ENCODE data around the gene LGALSL. TPM values are rescaled to one million over a fixed set of nuclear protein-coding genes. Genes with fewer than 3 reads are reported as not detected.

LGALSL gene
- total RNA-seq, 1 experiment from 2014 or later: 14.2 TPM

DNA sequence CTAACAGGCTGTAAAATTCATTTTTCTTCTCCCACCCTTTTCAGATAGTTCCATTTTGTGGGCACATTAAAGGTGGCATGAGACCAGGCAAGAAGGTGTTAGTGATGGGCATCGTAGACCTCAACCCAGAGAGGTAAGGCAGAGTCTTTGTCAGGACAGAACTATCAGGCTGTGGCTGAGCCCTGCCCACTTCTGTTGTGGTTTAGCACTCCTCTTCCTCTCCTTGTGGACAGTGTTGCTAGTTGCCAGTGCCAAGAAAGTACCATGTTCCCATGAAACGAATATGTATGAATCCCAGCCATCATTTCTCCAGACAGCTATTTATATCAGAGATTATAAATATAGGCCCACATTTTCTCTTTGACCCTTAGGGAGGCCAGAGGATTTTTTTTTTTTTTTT lies 1.6 kb downstream of the LGALSL start:
- no TSS peak for BruUV-seq (replicated peaks)
- ChIA-PET POLR2A (no interaction called here), CTCF (no interaction called here), RAD21 (ENCODE audit: low non-redundant PET in 1 of 2, low total read pairs in 2 of 2, uncharacterized antibody in 2 of 2, unreplicated experiment in 2 of 2) (no interaction called here)
- no peak for TF ChIP-seq EZH2 (IDR thresholded peaks at IDR 0.05)
- no peak for TF ChIP-seq ZNF274 (IDR thresholded peaks at IDR 0.05; ENCODE audit: low read depth, low read length)
- TF ChIP-seq, protein P1, sequence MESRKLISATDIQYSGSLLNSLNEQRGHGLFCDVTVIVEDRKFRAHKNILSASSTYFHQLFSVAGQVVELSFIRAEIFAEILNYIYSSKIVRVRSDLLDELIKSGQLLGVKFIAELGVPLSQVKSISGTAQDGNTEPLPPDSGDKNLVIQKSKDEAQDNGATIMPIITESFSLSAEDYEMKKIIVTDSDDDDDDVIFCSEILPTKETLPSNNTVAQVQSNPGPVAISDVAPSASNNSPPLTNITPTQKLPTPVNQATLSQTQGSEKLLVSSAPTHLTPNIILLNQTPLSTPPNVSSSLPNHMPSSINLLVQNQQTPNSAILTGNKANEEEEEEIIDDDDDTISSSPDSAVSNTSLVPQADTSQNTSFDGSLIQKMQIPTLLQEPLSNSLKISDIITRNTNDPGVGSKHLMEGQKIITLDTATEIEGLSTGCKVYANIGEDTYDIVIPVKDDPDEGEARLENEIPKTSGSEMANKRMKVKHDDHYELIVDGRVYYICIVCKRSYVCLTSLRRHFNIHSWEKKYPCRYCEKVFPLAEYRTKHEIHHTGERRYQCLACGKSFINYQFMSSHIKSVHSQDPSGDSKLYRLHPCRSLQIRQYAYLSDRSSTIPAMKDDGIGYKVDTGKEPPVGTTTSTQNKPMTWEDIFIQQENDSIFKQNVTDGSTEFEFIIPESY (IDR thresholded peaks at IDR 0.05; ENCODE audit: extremely low read depth, insufficient replicate concordance, low read length): no peak
- TF ChIP-seq, protein P2, sequence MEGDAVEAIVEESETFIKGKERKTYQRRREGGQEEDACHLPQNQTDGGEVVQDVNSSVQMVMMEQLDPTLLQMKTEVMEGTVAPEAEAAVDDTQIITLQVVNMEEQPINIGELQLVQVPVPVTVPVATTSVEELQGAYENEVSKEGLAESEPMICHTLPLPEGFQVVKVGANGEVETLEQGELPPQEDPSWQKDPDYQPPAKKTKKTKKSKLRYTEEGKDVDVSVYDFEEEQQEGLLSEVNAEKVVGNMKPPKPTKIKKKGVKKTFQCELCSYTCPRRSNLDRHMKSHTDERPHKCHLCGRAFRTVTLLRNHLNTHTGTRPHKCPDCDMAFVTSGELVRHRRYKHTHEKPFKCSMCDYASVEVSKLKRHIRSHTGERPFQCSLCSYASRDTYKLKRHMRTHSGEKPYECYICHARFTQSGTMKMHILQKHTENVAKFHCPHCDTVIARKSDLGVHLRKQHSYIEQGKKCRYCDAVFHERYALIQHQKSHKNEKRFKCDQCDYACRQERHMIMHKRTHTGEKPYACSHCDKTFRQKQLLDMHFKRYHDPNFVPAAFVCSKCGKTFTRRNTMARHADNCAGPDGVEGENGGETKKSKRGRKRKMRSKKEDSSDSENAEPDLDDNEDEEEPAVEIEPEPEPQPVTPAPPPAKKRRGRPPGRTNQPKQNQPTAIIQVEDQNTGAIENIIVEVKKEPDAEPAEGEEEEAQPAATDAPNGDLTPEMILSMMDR (IDR thresholded peaks at IDR 0.05 in 2 of 3, conservative IDR thresholded peaks at IDR 0.05 in 1 of 3; ENCODE audit: borderline replicate concordance in 1 of 3, insufficient read depth in 1 of 3, low read depth in 2 of 3, low read length in 2 of 3): no peak
- TF ChIP-seq POLR2A (IDR thresholded peaks at IDR 0.05; ENCODE audit: borderline replicate concordance, extremely low read depth, insufficient read depth, insufficient read length): no peak
- TF ChIP-seq RAD21 (IDR thresholded peaks at IDR 0.05; ENCODE audit: low read depth): no peak
- TF ChIP-seq SRF (IDR thresholded peaks at IDR 0.05; ENCODE audit: low read depth): no peak
- TF ChIP-seq EZH2phosphoT487 (IDR thresholded peaks at IDR 0.05; ENCODE audit: borderline replicate concordance): no peak
- TF ChIP-seq, protein P3, sequence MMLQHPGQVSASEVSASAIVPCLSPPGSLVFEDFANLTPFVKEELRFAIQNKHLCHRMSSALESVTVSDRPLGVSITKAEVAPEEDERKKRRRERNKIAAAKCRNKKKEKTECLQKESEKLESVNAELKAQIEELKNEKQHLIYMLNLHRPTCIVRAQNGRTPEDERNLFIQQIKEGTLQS (IDR thresholded peaks at IDR 0.05): no peak
- no peak for TF ChIP-seq EGR1 (IDR thresholded peaks at IDR 0.05; ENCODE audit: low read depth)
- TF ChIP-seq ELF1 (IDR thresholded peaks at IDR 0.05; ENCODE audit: borderline replicate concordance, low read depth): no peak
- TF ChIP-seq SP1 (IDR thresholded peaks at IDR 0.05; ENCODE audit: low read depth): no peak
- no peak for TF ChIP-seq FOSL1 (IDR thresholded peaks at IDR 0.05; ENCODE audit: low read depth)
- no peak for DNase-seq (ENCODE audit: low read depth, low spot score)
- ATAC-seq: no peak
- no peaks in the 10 kb centered on the region; the same call in 1 of the 2 replicates for H3K79me2 ChIP-seq (ENCODE audit: insufficient read depth, low read length)
- peak overlapping the region; percentile 94 for H3K4me2 ChIP-seq (ENCODE audit: low read length)
- H3K27ac ChIP-seq (ENCODE audit: low read depth, low read length): no peak overlapping the region
- H3K27me3 ChIP-seq (ENCODE audit: insufficient read depth, low read length): no peaks in the 10 kb centered on the region
- intact Hi-C loops (cut with micrococcal nuclease): no loop called here
- H3K4me1 ChIP-seq (ENCODE audit: control insufficient read depth in 1 of 2, insufficient read depth in 2 of 2, low read length in 2 of 2): peaks cover 17 to 27% of the 10 kb centered on the region in 2 experiments
- no peaks in the 10 kb centered on the region for H3K9me3 ChIP-seq (ENCODE audit: control insufficient read depth in 1 of 2, insufficient read depth in 1 of 2, low read depth in 1 of 2, low read length in 2 of 2)
- H3K9me2 ChIP-seq (ENCODE audit: insufficient read depth): no peaks in the 10 kb centered on the region
- H2AFZ ChIP-seq (ENCODE audit: low read depth, low read length, poor library complexity, severe bottlenecking): no peak overlapping the region
- H3K9ac ChIP-seq (ENCODE audit: low read length): peak overlapping the region; percentile 77
- peak overlapping the region; percentile 74 to 82 for H3K4me3 ChIP-seq (replicated peaks in 1 of 2; ENCODE audit: low read depth in 1 of 2, low read length in 2 of 2)
- H3K36me3 ChIP-seq (ENCODE audit: control insufficient read depth in 1 of 2, insufficient read depth in 2 of 2, low read length in 2 of 2): peaks cover 7 to 17% of the 10 kb centered on the region in 2 experiments; a peak in 3 of 4 replicates
- H4K20me1 ChIP-seq (ENCODE audit: insufficient read depth): no peaks in the 10 kb centered on the region

Measured in HCT116 (cell line).